ENCODE measurements around the gene RUNDC3A.
A peak's percentile ranks its signal among the peaks of the same experiment; 100 is the strongest.

The RUNDC3A gene

GRCh38 chr17:44273607-44274006, 34.8 kb upstream of the RUNDC3A start:
- H3K27me3 ChIP-seq (ENCODE audit: low read depth, low read length), result 0 out of 2 replicates have a peak, but pooled peaks cover 4% of the 10 kb centered on the region
- H3K4me3 ChIP-seq (ENCODE audit: low read length), result no peak overlapping the region
- no peak overlapping the region for H3K27ac ChIP-seq (ENCODE audit: low read length)
- no peak overlapping the region for H2AFZ ChIP-seq (ENCODE audit: low read depth, low read length)
- H3K4me1 ChIP-seq (ENCODE audit: low read length), result peaks cover 4% of the 10 kb centered on the region; the same call in 1 of the 2 replicates
- no peak overlapping the region for H3K9ac ChIP-seq (ENCODE audit: low read length)
- no peak for TF ChIP-seq EZH2phosphoT487 (IDR thresholded peaks at IDR 0.05; ENCODE audit: low read depth)
- H4K20me1 ChIP-seq (ENCODE audit: insufficient read depth, low read length), result no peaks in the 10 kb centered on the region
- H3K9me3 ChIP-seq (ENCODE audit: insufficient read depth, low read length), result no peaks in the 10 kb centered on the region
- no peaks in the 10 kb centered on the region for H3K36me3 ChIP-seq (replicated peaks; ENCODE audit: low read depth, low read length)
- no peak overlapping the region for H3K4me2 ChIP-seq (ENCODE audit: low read length)
- H3K79me2 ChIP-seq (ENCODE audit: low read length), result no peaks in the 10 kb centered on the region

- Histone ChIP-seq H4K20me1 (ENCODE audit: insufficient read depth, low read length) (no peaks in the 10 kb centered on the region), H3K9me3 (ENCODE audit: insufficient read depth, low read length) (no peaks in the 10 kb centered on the region), H3K27ac (ENCODE audit: low read length) (no peak overlapping the region), H3K36me3 (replicated peaks; ENCODE audit: low read depth, low read length) (no peaks in the 10 kb centered on the region), H3K4me1 (ENCODE audit: low read length) (peaks cover 5% of the 10 kb centered on the region; the same call in 1 of the 2 replicates), H3K27me3 (ENCODE audit: low read depth, low read length) (0 out of 2 replicates have a peak, but pooled peaks cover 4% of the 10 kb centered on the region), H3K4me2 (ENCODE audit: low read length) (no peak overlapping the region), H3K9ac (ENCODE audit: low read length) (no peak overlapping the region), H2AFZ (ENCODE audit: low read depth, low read length) (no peak overlapping the region), H3K4me3 (ENCODE audit: low read length) (no peak overlapping the region), H3K79me2 (ENCODE audit: low read length) (no peaks in the 10 kb centered on the region)
- no peak for TF ChIP-seq CTCF (IDR thresholded peaks at IDR 0.05; ENCODE audit: low read depth, low read length)
- TF ChIP-seq EZH2phosphoT487 (IDR thresholded peaks at IDR 0.05; ENCODE audit: low read depth), result no peak
Observed at GRCh38 chr17:44277976-44278375, 30.4 kb upstream of the RUNDC3A start.

GRCh38 chr17:44279346-44279665, 29.1 kb upstream of the RUNDC3A start:
- no peaks in the 10 kb centered on the region for H3K79me2 ChIP-seq (ENCODE audit: low read length)
- no peak overlapping the region for H3K4me3 ChIP-seq (ENCODE audit: low read length)
- H3K9me3 ChIP-seq (ENCODE audit: insufficient read depth, low read length), result no peaks in the 10 kb centered on the region
- peak overlapping the region; percentile 46; the same call in 1 of the 2 replicates for H2AFZ ChIP-seq (ENCODE audit: low read depth, low read length)
- H3K27ac ChIP-seq (ENCODE audit: low read length), result no peak overlapping the region
- peaks cover 5% of the 10 kb centered on the region; the same call in 1 of the 2 replicates for H3K4me1 ChIP-seq (ENCODE audit: low read length)
- no peaks in the 10 kb centered on the region for H4K20me1 ChIP-seq (ENCODE audit: insufficient read depth, low read length)
- no peaks in the 10 kb centered on the region for H3K36me3 ChIP-seq (replicated peaks; ENCODE audit: low read depth, low read length)
- H3K4me2 ChIP-seq (ENCODE audit: low read length), result no peak overlapping the region
- TF ChIP-seq CTCF (IDR thresholded peaks at IDR 0.05; ENCODE audit: low read depth, low read length) (no peak), EZH2phosphoT487 (IDR thresholded peaks at IDR 0.05; ENCODE audit: low read depth) (no peak)
- 0 out of 2 replicates have a peak, but pooled peaks cover 4% of the 10 kb centered on the region for H3K27me3 ChIP-seq (ENCODE audit: low read depth, low read length)
- no peak overlapping the region for H3K9ac ChIP-seq (ENCODE audit: low read length)

GRCh38 chr17:44279666-44280391, 28.6 kb upstream of the RUNDC3A start:
- H4K20me1 ChIP-seq (ENCODE audit: insufficient read depth, low read length), result no peaks in the 10 kb centered on the region
- H3K36me3 ChIP-seq (replicated peaks; ENCODE audit: low read depth, low read length), result no peaks in the 10 kb centered on the region
- peaks cover 5% of the 10 kb centered on the region; the same call in 1 of the 2 replicates for H3K4me1 ChIP-seq (ENCODE audit: low read length)
- no peaks in the 10 kb centered on the region for H3K9me3 ChIP-seq (ENCODE audit: insufficient read depth, low read length)
- H3K4me2 ChIP-seq (ENCODE audit: low read length), result no peak overlapping the region
- 0 out of 2 replicates have a peak, but pooled peaks cover 4% of the 10 kb centered on the region for H3K27me3 ChIP-seq (ENCODE audit: low read depth, low read length)
- TF ChIP-seq EZH2phosphoT487 (IDR thresholded peaks at IDR 0.05; ENCODE audit: low read depth) (no peak), CTCF (IDR thresholded peaks at IDR 0.05; ENCODE audit: low read depth, low read length) (no peak)
- no peak overlapping the region for H3K27ac ChIP-seq (ENCODE audit: low read length)
- H2AFZ ChIP-seq (ENCODE audit: low read depth, low read length), result peak overlapping the region; percentile 46; the same call in 1 of the 2 replicates
- H3K4me3 ChIP-seq (ENCODE audit: low read length), result no peak overlapping the region
- no peaks in the 10 kb centered on the region for H3K79me2 ChIP-seq (ENCODE audit: low read length)
- H3K9ac ChIP-seq (ENCODE audit: low read length), result no peak overlapping the region

Measured in OCI-LY3 (cell line).